ENCODE data around the gene COL1A1.

COL1A1 gene

GRCh38 chr17:50139185-50139783 is 62.1 kb downstream of the COL1A1 start:
- no peak for FAIRE-seq

GRCh38 chr17:50137042-50137441 is 64.4 kb downstream of the COL1A1 start:
- no peak for FAIRE-seq

- no peak for FAIRE-seq
Observed at GRCh38 chr17:50136096-50136687, 65.2 kb downstream of the COL1A1 start.

- no peak for FAIRE-seq
Observed at GRCh38 chr17:50135316-50136095, 65.9 kb downstream of the COL1A1 start.

GRCh38 chr17:50134206-50135110 is 67.0 kb downstream of the COL1A1 start:
- FAIRE-seq = no peak

- FAIRE-seq = no peak
Observed at GRCh38 chr17:50133769-50134099, 67.7 kb downstream of the COL1A1 start.
